ENCODE measurements around the gene AMH. TPM values are rescaled to one million over a fixed set of nuclear protein-coding genes. Genes with fewer than 3 reads are reported as not detected.

The AMH gene
- total and polyA plus RNA-seq, 2 of the 13 experiments (the other 11 are each of a cell fraction or from before 2014, with no cell fraction given), result 0.03 to 0.18 TPM

DNA sequence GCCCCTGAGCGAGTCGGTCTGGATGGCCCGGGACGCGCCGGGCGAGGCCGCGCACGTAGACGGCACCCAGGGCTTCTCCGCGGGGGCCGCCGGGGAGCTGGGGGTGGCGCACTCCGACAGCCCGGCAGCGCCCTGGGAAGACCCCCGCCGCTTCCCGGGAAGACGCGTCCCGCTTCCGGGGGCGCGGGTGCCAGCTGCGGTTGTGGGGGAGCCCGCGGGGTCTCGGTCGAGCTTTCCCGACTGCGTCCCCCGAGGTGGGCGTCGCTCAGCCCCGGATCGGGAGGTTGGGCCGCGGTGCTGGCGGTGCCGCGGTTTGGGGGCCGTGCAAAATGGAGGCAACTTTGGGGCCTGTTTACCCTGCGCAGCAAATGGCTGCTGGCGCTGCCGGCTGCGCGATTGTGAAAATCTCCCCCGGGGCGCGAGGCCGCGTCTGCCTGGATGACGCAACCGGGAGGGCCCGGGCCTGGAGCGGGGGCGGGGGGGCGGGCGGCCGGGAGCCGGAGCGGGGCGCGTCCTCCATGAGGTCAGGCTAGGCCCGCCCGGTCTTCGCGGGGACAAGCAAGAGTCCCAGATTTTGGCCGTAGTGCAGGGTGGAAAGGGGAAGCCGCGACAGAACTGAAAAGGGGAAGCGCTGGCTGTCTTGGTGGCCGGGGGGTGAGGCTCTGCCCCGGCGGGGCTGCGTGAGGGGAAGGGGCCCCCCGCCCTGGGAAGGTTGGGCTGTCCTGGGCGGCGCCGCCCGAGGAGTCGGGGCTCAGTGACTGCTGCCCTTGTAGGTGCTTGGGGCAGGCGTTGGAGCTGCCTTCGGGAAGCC lies 21.5 kb downstream of the AMH start (continued):
- TF ChIP-seq, protein P1, sequence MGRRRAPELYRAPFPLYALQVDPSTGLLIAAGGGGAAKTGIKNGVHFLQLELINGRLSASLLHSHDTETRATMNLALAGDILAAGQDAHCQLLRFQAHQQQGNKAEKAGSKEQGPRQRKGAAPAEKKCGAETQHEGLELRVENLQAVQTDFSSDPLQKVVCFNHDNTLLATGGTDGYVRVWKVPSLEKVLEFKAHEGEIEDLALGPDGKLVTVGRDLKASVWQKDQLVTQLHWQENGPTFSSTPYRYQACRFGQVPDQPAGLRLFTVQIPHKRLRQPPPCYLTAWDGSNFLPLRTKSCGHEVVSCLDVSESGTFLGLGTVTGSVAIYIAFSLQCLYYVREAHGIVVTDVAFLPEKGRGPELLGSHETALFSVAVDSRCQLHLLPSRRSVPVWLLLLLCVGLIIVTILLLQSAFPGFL (CRISPR knock-in tag; IDR thresholded peaks at IDR 0.05), result no peak
- no peak for TF ChIP-seq KDM4B (CRISPR knock-in tag; IDR thresholded peaks at IDR 0.05)
- TF ChIP-seq PHF8 (CRISPR knock-in tag; IDR thresholded peaks at IDR 0.05), result peak; percentile 42
- TF ChIP-seq, protein P2, sequence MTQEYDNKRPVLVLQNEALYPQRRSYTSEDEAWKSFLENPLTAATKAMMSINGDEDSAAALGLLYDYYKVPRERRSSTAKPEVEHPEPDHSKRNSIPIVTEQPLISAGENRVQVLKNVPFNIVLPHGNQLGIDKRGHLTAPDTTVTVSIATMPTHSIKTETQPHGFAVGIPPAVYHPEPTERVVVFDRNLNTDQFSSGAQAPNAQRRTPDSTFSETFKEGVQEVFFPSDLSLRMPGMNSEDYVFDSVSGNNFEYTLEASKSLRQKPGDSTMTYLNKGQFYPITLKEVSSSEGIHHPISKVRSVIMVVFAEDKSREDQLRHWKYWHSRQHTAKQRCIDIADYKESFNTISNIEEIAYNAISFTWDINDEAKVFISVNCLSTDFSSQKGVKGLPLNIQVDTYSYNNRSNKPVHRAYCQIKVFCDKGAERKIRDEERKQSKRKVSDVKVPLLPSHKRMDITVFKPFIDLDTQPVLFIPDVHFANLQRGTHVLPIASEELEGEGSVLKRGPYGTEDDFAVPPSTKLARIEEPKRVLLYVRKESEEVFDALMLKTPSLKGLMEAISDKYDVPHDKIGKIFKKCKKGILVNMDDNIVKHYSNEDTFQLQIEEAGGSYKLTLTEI (CRISPR knock-in tag; conservative IDR thresholded peaks at IDR 0.05), result no peak
- TF ChIP-seq PAF1 (CRISPR knock-in tag; IDR thresholded peaks at IDR 0.05), result no peak
- peak; percentile 75 for TF ChIP-seq HOXA3 (CRISPR knock-in tag; IDR thresholded peaks at IDR 0.05)
- TF ChIP-seq, protein P3, sequence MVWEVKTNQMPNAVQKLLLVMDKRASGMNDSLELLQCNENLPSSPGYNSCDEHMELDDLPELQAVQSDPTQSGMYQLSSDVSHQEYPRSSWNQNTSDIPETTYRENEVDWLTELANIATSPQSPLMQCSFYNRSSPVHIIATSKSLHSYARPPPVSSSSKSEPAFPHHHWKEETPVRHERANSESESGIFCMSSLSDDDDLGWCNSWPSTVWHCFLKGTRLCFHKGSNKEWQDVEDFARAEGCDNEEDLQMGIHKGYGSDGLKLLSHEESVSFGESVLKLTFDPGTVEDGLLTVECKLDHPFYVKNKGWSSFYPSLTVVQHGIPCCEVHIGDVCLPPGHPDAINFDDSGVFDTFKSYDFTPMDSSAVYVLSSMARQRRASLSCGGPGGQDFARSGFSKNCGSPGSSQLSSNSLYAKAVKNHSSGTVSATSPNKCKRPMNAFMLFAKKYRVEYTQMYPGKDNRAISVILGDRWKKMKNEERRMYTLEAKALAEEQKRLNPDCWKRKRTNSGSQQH (CRISPR knock-in tag; IDR thresholded peaks at IDR 0.05; ENCODE audit: low read depth), result no peak
- no peak for TF ChIP-seq NRL (CRISPR knock-in tag; IDR thresholded peaks at IDR 0.05; ENCODE audit: borderline replicate concordance)
- TF ChIP-seq ZNF589 (CRISPR knock-in tag; conservative IDR thresholded peaks at IDR 0.05), result 0 out of 2 replicates have a peak, but pooled peaks have one; percentile 35
- TF ChIP-seq XBP1 (CRISPR knock-in tag; IDR thresholded peaks at IDR 0.05), result no peak
- TF ChIP-seq MXD4 (CRISPR knock-in tag; IDR thresholded peaks at IDR 0.05), result no peak; the same call in 1 of the 2 replicates
- TF ChIP-seq ZNF446 (CRISPR knock-in tag; IDR thresholded peaks at IDR 0.05), result no peak
- no peak for TF ChIP-seq HOXA9 (CRISPR knock-in tag; IDR thresholded peaks at IDR 0.05; ENCODE audit: borderline replicate concordance)
- TF ChIP-seq PTBP1 (IDR thresholded peaks at IDR 0.05; ENCODE audit: low read depth, low read length, poor library complexity, severe bottlenecking), result no peak
- peak; percentile 34; the same call in 1 of the 2 replicates for TF ChIP-seq YEATS2 (CRISPR knock-in tag; IDR thresholded peaks at IDR 0.05; ENCODE audit: borderline replicate concordance)
- TF ChIP-seq ZNF383 (CRISPR knock-in tag; IDR thresholded peaks at IDR 0.05; ENCODE audit: borderline replicate concordance), result no peak
- no peak for TF ChIP-seq ZNF235 (CRISPR knock-in tag; IDR thresholded peaks at IDR 0.05; ENCODE audit: borderline replicate concordance)
- TF ChIP-seq DR1 (CRISPR knock-in tag; IDR thresholded peaks at IDR 0.05), result no peak
- TF ChIP-seq, protein P4, sequence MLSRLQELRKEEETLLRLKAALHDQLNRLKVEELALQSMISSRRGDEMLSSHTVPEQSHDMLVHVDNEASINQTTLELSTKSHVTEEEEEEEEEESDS (CRISPR knock-in tag; IDR thresholded peaks at IDR 0.05; ENCODE audit: borderline replicate concordance), result no peak
- TF ChIP-seq, protein P5, sequence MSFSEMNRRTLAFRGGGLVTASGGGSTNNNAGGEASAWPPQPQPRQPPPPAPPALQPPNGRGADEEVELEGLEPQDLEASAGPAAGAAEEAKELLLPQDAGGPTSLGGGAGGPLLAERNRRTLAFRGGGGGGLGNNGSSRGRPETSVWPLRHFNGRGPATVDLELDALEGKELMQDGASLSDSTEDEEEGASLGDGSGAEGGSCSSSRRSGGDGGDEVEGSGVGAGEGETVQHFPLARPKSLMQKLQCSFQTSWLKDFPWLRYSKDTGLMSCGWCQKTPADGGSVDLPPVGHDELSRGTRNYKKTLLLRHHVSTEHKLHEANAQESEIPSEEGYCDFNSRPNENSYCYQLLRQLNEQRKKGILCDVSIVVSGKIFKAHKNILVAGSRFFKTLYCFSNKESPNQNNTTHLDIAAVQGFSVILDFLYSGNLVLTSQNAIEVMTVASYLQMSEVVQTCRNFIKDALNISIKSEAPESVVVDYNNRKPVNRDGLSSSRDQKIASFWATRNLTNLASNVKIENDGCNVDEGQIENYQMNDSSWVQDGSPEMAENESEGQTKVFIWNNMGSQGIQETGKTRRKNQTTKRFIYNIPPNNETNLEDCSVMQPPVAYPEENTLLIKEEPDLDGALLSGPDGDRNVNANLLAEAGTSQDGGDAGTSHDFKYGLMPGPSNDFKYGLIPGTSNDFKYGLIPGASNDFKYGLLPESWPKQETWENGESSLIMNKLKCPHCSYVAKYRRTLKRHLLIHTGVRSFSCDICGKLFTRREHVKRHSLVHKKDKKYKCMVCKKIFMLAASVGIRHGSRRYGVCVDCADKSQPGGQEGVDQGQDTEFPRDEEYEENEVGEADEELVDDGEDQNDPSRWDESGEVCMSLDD (CRISPR knock-in tag; IDR thresholded peaks at IDR 0.05; ENCODE audit: borderline replicate concordance), result 0 out of 2 replicates have a peak, but pooled peaks have one; percentile 37
- peak; percentile 37; the same call in 1 of the 2 replicates for TF ChIP-seq FOXA3 (CRISPR knock-in tag; IDR thresholded peaks at IDR 0.05)
- TF ChIP-seq ZNF772 (CRISPR knock-in tag; IDR thresholded peaks at IDR 0.05), result no peak
- no peak for TF ChIP-seq IKZF1 (IDR thresholded peaks at IDR 0.05)

Data from HepG2 (cell line).